HG03045 (cell line): ENCODE data around the gene RASA1.

Experiments used
- ATAC-seq: cut with Tn5 transposase; IDR thresholded peaks from one replicate; pipeline ENCODE4 v1.9.1; 2021; ENCODE audit warnings: mild to moderate bottlenecking, moderate library complexity; ENCODE audit not compliant: unreplicated experiment

Gene RASA1

GRCh38 chr5:87400305-87400899 lies 132.7 kb downstream of the RASA1 start:
- peak; percentile 64 for ATAC-seq

- no peak for ATAC-seq
These were observed 133.9 kb downstream of the RASA1 start for GRCh38 chr5:87401626-87402025.

- ATAC-seq = no peak
These were observed 135.7 kb downstream of the RASA1 start for GRCh38 chr5:87403409-87403808.

- no peak for ATAC-seq
These were observed 136.2 kb downstream of the RASA1 start for GRCh38 chr5:87403899-87404298.

GRCh38 chr5:87404359-87404758 lies 136.7 kb downstream of the RASA1 start:
- no peak for ATAC-seq

- no peak for ATAC-seq
These were observed 137.9 kb downstream of the RASA1 start for GRCh38 chr5:87405472-87406155.

- ATAC-seq = no peak
These were observed 140.5 kb downstream of the RASA1 start for GRCh38 chr5:87408204-87408603.

- ATAC-seq = no peak
These were observed 143.2 kb downstream of the RASA1 start for GRCh38 chr5:87410931-87411330.

- no peak for ATAC-seq
These were observed 143.9 kb downstream of the RASA1 start for GRCh38 chr5:87411586-87411972.

GRCh38 chr5:87411973-87412629 lies 144.4 kb downstream of the RASA1 start:
- peak; percentile 26 for ATAC-seq

- peak; percentile 99 for ATAC-seq
These were observed 145.1 kb downstream of the RASA1 start, which contains the start of gene CCNH for GRCh38 chr5:87412630-87413342. CCNH (minus strand) TSS chr5:87412930; CDS start chr5:87412794, 136 bp downstream.

- ATAC-seq = no peak
These were observed 145.6 kb downstream of the RASA1 start for GRCh38 chr5:87413343-87413645.

- ATAC-seq = no peak
These were observed 150.8 kb downstream of the RASA1 start for GRCh38 chr5:87418506-87418905.

- ATAC-seq = no peak
These were observed 153.6 kb downstream of the RASA1 start for GRCh38 chr5:87421307-87421706.

- ATAC-seq = no peak
These were observed 156.1 kb downstream of the RASA1 start for GRCh38 chr5:87423755-87424154.

- ATAC-seq = no peak
These were observed 163.3 kb downstream of the RASA1 start for GRCh38 chr5:87430863-87431457.

GRCh38 chr5:87432460-87432859 lies 164.8 kb downstream of the RASA1 start:
- ATAC-seq = no peak

GRCh38 chr5:87433945-87434344 lies 166.3 kb downstream of the RASA1 start:
- no peak for ATAC-seq

- ATAC-seq = no peak
These were observed 166.8 kb downstream of the RASA1 start for GRCh38 chr5:87434461-87434860.

- no peak for ATAC-seq
These were observed 167.5 kb downstream of the RASA1 start for GRCh38 chr5:87435144-87435694.

- ATAC-seq = no peak
These were observed 170.0 kb downstream of the RASA1 start for GRCh38 chr5:87437724-87438123.
